Heart left ventricle (tissue), 13 donors: ENCODE results near the gene MTARC2.

Experiments used
- CTCF ChIP-seq, 12 donors: fragments of 200-600 bp; sonication (generic) in 4 of 12; IDR thresholded peaks; one replicate each; pipeline versions ENCODE4 v1.5.0 to v1.8.0; 2018 to 2022; ENCODE audit warnings: antibody characterized with exemption in 12 of 12, mild to moderate bottlenecking in 5 of 12
- POLR2A ChIP-seq, 2 donors: fragments of 450-650 bp; IDR thresholded peaks; one replicate each; pipeline ENCODE4 v1.6.1; 2017; ENCODE audit warnings: antibody characterized with exemption in 2 of 2, mild to moderate bottlenecking in 2 of 2, moderate library complexity in 2 of 2
- donor health status: ischemic (EF 13 %, LVEDD 7.1; RV severe dilation, severe dysfunction).
- donor health status: DM: no; HTN: yes; CAD: no.
- donor health status: DM: no; HTN: no; CAD: no.
- donor health status: ischemic (EF 25% LVEDD 6.9; RV normal size, moderate dysfunction).
- donor health status: ischemic (EF 25% LVEDD 5.7; RV mildly dilated, moderate dysfunction).
- donor health status: ischemic (EF 35%, LVEDD 5.7; RV mildly dilated, moderate dysfunction).
- donor health status: nonischemic (EF 11% LVEDD 7.7; RV severe dilation, severe dysfunction).
- donor health status: DM: yes; HTN: yes; CAD: no.
- donor health status: PGD.
- donor health status: ischemic (EF 29% LVEDD 5.4; RV normal size, mild dysfunction).
- donor health status: nonischemic (EF 23%, LVEDD 6.1; RV moderate dilation, normal function).

GRCh38 chr1:220733086-220733601 lies 15.0 kb upstream of the MTARC2 start:
- TF ChIP-seq CTCF (IDR thresholded peaks at IDR 0.05) (peak; percentile 68 to 95 (median 88)), POLR2A (IDR thresholded peaks at IDR 0.05) (no peak)
